Measurements from ENCODE around the gene PRIM1.
"Not testable (repeated sequence)": the region's sequence is repeated elsewhere in the genome, so short reads cannot be mapped to it uniquely, and the experiment has no call there.

The PRIM1 gene

DNA sequence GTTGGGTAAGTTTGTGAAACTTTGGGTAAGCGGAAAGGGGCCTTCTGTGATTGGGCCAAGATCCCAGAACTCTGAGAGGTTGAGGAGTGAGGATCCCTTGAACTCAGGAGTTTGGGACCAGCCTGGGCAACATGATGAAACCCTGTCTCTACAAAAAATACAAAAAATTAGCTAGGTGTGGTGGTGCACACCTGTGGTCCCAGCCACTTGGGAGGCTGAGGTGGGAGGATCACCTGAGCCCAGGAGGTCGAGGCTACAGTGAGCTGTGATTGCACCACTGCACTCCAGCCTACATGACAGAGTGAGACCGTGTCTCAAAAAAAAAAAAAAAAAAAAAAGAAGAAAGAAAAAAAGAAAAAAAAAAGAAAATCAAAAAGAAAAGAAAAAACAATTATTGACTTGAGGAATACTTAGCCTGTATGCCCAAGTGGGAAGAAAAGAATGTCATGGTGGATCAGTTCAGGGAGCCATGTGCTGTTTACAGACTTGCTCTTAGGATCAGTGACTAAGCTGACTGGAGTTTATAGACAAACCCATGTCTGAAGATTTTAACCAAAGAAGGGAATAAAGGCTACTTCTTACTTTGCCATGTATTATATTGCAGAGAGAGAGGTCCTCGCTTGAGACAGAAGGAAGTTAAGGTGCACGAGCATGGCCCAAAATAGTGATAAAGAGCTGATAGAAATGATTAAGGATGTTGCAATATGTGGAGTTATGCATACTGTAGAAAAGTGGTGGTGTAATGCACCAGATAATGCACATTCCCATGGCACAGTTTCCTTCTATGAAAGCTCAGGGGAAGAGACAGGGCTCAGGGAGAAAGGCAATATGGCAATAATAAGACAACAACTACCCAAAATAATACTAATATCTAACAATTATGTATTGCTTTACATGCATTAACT, 11.9 kb upstream of the PRIM1 start:
- H3K4me3 ChIP-seq (ENCODE audit: low read length in 2 of 2): peak overlapping the region in 1 of 2 donors; percentile 38
- no peaks in the 10 kb centered on the region for H3K4me1 ChIP-seq (ENCODE audit: control insufficient read depth in 2 of 2, insufficient read depth in 2 of 2, low read length in 2 of 2)
- H3K27me3 ChIP-seq (ENCODE audit: control insufficient read depth in 2 of 2, insufficient read depth in 2 of 2, low read length in 2 of 2): peaks cover 0 to 2% of the 10 kb centered on the region in 2 donors
- no peaks in the 10 kb centered on the region for H3K36me3 ChIP-seq (ENCODE audit: control insufficient read depth in 2 of 2, insufficient read depth in 2 of 2, low read length in 2 of 2)
- H3K9ac ChIP-seq (ENCODE audit: low read depth in 1 of 2, low read length in 2 of 2): no peak overlapping the region
- no peaks in the 10 kb centered on the region for H3K9me3 ChIP-seq (ENCODE audit: control insufficient read depth in 2 of 2, low read length in 2 of 2)
- H3K27ac ChIP-seq (ENCODE audit: low read depth in 2 of 2, low read length in 2 of 2): peak overlapping the region; percentile 2 to 23

DNA sequence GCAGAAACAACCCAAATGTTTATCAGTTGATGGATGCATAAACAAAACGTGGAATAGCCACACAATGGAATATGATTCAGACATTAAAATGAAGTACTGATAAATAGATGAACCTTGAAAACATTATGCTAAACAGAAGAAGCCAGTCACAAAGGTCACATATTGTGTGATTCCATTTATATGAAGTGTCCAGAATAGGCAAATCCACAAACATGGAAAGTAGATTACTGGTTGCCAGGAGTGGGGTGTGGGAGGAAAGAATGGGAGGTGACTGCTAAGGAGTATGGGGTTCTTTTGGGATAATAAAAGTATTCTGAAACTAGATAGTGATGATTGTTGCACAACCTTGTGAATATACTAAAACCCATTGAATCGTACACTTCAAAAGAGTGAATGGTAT, 9.7 kb upstream of the PRIM1 start:
- Histone ChIP-seq H3K27ac (ENCODE audit: low read depth in 2 of 2, low read length in 2 of 2) (no peak overlapping the region), H3K27me3 (ENCODE audit: control insufficient read depth in 2 of 2, insufficient read depth in 2 of 2, low read length in 2 of 2) (peaks cover 0 to 2% of the 10 kb centered on the region in 2 donors), H3K9ac (ENCODE audit: low read depth in 1 of 2, low read length in 2 of 2) (no peak overlapping the region), H3K36me3 (ENCODE audit: control insufficient read depth in 2 of 2, insufficient read depth in 2 of 2, low read length in 2 of 2) (no peaks in the 10 kb centered on the region), H3K4me1 (ENCODE audit: control insufficient read depth in 2 of 2, insufficient read depth in 2 of 2, low read length in 2 of 2) (no peaks in the 10 kb centered on the region), H3K9me3 (ENCODE audit: control insufficient read depth in 2 of 2, low read length in 2 of 2) (peaks cover 0 to 4% of the 10 kb centered on the region in 2 donors), H3K4me3 (ENCODE audit: low read length in 2 of 2) (no peak overlapping the region)

DNA sequence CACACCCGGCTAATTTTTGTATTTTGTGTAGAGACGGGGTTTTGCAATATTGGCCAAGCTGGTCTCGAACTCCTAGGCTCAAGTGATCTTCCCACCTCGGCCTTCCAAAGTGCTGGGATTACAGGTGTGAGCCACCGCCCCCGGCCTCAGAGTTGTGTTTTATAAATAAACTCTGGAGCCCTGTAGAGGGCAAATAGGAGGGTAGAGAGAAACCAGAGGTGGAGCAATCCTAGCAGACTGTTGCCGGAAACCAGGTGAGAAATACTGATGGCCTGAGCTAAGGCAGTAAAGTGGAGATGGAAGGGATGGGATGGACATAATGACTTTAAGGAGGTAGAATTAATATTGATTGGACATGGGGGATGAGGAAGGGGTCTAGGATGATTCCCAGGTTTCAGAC, 8.3 kb upstream of the PRIM1 start:
- Histone ChIP-seq H3K4me3 (ENCODE audit: low read length in 2 of 2) (no peak overlapping the region), H3K27ac (ENCODE audit: low read depth in 2 of 2, low read length in 2 of 2) (no peak overlapping the region), H3K27me3 (ENCODE audit: control insufficient read depth in 2 of 2, insufficient read depth in 2 of 2, low read length in 2 of 2) (no peaks in the 10 kb centered on the region), H3K9ac (ENCODE audit: low read depth in 1 of 2, low read length in 2 of 2) (no peak overlapping the region), H3K9me3 (ENCODE audit: control insufficient read depth in 2 of 2, low read length in 2 of 2) (peaks cover 0 to 4% of the 10 kb centered on the region in 2 donors), H3K4me1 (ENCODE audit: control insufficient read depth in 2 of 2, insufficient read depth in 2 of 2, low read length in 2 of 2) (no peaks in the 10 kb centered on the region), H3K36me3 (ENCODE audit: control insufficient read depth in 2 of 2, insufficient read depth in 2 of 2, low read length in 2 of 2) (no peaks in the 10 kb centered on the region)

DNA sequence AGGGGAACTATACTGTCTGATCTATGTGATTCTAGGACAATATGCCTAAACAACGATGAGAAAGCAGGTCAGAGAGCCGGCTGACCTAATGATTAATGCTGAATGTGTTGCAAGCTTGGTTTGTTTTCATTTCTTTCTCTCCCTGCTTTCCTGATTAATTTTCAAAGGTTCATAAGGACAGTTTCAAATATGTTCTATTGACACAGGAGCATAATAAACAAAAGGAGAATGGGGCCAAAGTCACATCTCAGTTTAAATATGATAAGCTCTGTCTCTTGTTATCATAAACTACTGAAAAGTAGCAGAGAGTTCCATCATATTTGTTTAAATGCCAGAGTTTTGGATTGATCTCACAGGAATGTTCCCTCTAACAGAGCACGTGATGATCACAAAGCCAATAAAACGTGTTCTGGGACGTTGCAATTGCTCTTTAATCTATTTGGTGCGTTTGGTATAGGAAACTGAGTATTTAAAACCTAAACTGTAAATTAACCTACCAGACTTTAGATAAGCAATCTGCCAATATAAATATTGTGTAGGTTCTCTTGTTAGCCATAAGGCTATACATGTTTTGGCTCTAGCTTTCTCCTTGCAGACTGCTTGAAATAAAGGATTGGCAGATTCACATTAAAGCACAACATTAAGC, 7.3 kb upstream of the PRIM1 start:
- no peaks in the 10 kb centered on the region for H3K36me3 ChIP-seq (ENCODE audit: control insufficient read depth in 2 of 2, insufficient read depth in 2 of 2, low read length in 2 of 2)
- H3K9ac ChIP-seq (ENCODE audit: low read depth in 1 of 2, low read length in 2 of 2): no peak overlapping the region
- no peaks in the 10 kb centered on the region for H3K27me3 ChIP-seq (ENCODE audit: control insufficient read depth in 2 of 2, insufficient read depth in 2 of 2, low read length in 2 of 2)
- H3K27ac ChIP-seq (ENCODE audit: low read depth in 2 of 2, low read length in 2 of 2): no peak overlapping the region
- H3K4me1 ChIP-seq (ENCODE audit: control insufficient read depth in 2 of 2, insufficient read depth in 2 of 2, low read length in 2 of 2): no peaks in the 10 kb centered on the region
- peaks cover 0 to 4% of the 10 kb centered on the region in 2 donors for H3K9me3 ChIP-seq (ENCODE audit: control insufficient read depth in 2 of 2, low read length in 2 of 2)
- H3K4me3 ChIP-seq (ENCODE audit: low read length in 2 of 2): no peak overlapping the region

DNA sequence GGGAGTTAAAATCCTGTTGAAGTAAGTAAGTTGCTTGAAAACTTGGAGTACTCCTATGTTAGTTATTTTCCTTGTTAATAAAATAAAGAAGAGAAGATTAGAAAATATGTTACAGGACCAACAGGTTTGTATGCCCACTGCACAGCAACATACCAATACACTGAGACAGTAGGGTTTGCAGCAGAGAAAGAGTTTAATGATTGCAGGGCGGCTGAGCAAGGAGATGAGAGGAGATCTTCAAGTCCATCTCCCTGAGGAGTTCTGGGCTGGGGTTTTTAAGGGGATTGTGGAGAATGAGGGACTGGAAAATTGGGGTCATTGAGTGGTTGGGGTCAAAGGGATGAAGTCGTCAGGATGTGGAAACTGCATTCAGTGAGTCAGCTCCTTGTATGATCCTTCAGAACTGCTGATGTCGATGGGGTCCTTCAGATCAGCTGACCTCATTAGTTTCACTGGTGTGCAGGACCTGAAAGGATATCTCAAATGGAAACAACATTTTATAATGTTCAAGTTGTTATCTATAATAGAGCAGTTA, 6.7 kb upstream of the PRIM1 start:
- no peak overlapping the region for H3K27ac ChIP-seq (ENCODE audit: low read depth in 2 of 2, low read length in 2 of 2)
- no peak overlapping the region for H3K9ac ChIP-seq (ENCODE audit: low read depth in 1 of 2, low read length in 2 of 2)
- H3K9me3 ChIP-seq (ENCODE audit: control insufficient read depth in 2 of 2, low read length in 2 of 2): peaks cover 0 to 4% of the 10 kb centered on the region in 2 donors
- H3K4me3 ChIP-seq (ENCODE audit: low read length in 2 of 2): no peak overlapping the region
- no peaks in the 10 kb centered on the region for H3K4me1 ChIP-seq (ENCODE audit: control insufficient read depth in 2 of 2, insufficient read depth in 2 of 2, low read length in 2 of 2)
- no peaks in the 10 kb centered on the region for H3K36me3 ChIP-seq (ENCODE audit: control insufficient read depth in 2 of 2, insufficient read depth in 2 of 2, low read length in 2 of 2)
- H3K27me3 ChIP-seq (ENCODE audit: control insufficient read depth in 2 of 2, insufficient read depth in 2 of 2, low read length in 2 of 2): no peaks in the 10 kb centered on the region

DNA sequence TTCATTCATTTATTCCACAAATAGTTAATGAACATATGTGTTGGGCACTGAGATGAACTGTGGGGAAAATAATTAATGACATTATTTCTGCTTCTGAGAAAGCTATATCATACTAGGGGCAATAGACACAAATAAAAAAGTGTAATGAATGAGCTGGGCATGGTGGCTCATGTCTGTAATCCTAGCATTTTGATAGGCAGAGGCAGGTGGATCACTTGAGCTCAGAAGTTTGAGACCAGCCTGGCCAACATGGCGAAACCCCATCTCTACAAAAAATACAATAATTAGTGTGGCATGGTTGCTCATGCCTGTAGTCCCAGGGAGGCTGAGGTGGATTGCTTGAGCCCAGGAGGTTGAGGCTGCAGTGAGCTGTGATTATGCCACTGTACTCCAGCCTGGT, 5.8 kb upstream of the PRIM1 start:
- H3K9ac ChIP-seq (ENCODE audit: low read depth in 1 of 2, low read length in 2 of 2); H3K27me3 ChIP-seq (ENCODE audit: control insufficient read depth in 2 of 2, insufficient read depth in 2 of 2, low read length in 2 of 2); H3K4me1 ChIP-seq (ENCODE audit: control insufficient read depth in 2 of 2, insufficient read depth in 2 of 2, low read length in 2 of 2); H3K9me3 ChIP-seq (ENCODE audit: control insufficient read depth in 2 of 2, low read length in 2 of 2); H3K36me3 ChIP-seq (ENCODE audit: control insufficient read depth in 2 of 2, insufficient read depth in 2 of 2, low read length in 2 of 2); H3K4me3 ChIP-seq (ENCODE audit: low read length in 2 of 2); H3K27ac ChIP-seq (ENCODE audit: low read depth in 2 of 2, low read length in 2 of 2): not testable (repeated sequence)

DNA sequence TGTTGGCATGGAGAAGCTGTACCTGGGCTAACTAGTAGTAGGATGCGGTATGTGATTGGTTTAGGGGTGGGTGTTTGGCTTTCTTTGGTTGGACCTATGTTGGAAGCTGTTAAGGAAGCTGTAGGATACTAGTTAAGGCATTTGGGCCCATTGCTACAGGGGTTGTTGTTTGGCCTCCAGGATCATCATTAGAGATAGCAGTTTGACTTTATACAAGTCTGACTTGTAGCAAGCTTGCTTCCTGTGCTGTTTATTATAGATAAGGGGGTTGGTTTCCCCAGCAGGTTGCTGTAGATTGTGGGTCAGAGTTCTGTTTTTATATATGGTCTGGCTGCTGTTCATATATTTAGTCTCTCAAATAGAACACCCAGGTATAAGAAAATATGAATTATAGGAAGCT, 1.4 kb upstream of the PRIM1 start:
- Histone ChIP-seq H3K9me3 (ENCODE audit: control insufficient read depth in 2 of 2, low read length in 2 of 2) (peaks cover 0 to under 1% of the 10 kb centered on the region in 2 donors), H3K36me3 (ENCODE audit: control insufficient read depth in 2 of 2, insufficient read depth in 2 of 2, low read length in 2 of 2) (no peaks in the 10 kb centered on the region), H3K4me3 (ENCODE audit: low read length in 2 of 2) (no peak overlapping the region), H3K9ac (ENCODE audit: low read depth in 1 of 2, low read length in 2 of 2) (no peak overlapping the region), H3K4me1 (ENCODE audit: control insufficient read depth in 2 of 2, insufficient read depth in 2 of 2, low read length in 2 of 2) (peaks cover 0 to 6% of the 10 kb centered on the region in 2 donors), H3K27ac (ENCODE audit: low read depth in 2 of 2, low read length in 2 of 2) (no peak overlapping the region), H3K27me3 (ENCODE audit: control insufficient read depth in 2 of 2, insufficient read depth in 2 of 2, low read length in 2 of 2) (no peaks in the 10 kb centered on the region)

DNA sequence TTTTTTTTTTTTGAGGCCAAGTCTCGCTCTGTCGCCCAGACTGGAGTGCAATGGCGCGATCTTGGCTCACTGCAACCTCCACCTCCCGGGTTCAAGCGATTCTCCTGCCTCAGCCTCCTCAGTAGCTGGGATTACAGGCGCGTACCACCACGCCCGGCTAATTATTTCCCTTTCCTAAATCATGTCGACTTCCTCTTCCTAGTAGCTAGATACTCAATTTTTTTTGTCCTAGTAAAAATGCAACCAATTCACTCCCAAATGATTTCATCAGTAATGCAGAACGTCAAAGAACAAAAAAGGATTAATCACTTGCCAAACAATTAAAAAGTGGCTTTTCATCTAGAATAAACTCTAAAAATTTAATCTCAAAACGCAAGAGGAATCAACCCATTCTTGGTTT, 1.5 kb downstream of the PRIM1 start:
- not testable (repeated sequence) for H3K4me1 ChIP-seq (ENCODE audit: control insufficient read depth in 2 of 2, insufficient read depth in 2 of 2, low read length in 2 of 2); H3K27ac ChIP-seq (ENCODE audit: low read depth in 2 of 2, low read length in 2 of 2); H3K27me3 ChIP-seq (ENCODE audit: control insufficient read depth in 2 of 2, insufficient read depth in 2 of 2, low read length in 2 of 2); H3K9ac ChIP-seq (ENCODE audit: low read depth in 1 of 2, low read length in 2 of 2); H3K36me3 ChIP-seq (ENCODE audit: control insufficient read depth in 2 of 2, insufficient read depth in 2 of 2, low read length in 2 of 2); H3K4me3 ChIP-seq (ENCODE audit: low read length in 2 of 2); H3K9me3 ChIP-seq (ENCODE audit: control insufficient read depth in 2 of 2, low read length in 2 of 2)

DNA sequence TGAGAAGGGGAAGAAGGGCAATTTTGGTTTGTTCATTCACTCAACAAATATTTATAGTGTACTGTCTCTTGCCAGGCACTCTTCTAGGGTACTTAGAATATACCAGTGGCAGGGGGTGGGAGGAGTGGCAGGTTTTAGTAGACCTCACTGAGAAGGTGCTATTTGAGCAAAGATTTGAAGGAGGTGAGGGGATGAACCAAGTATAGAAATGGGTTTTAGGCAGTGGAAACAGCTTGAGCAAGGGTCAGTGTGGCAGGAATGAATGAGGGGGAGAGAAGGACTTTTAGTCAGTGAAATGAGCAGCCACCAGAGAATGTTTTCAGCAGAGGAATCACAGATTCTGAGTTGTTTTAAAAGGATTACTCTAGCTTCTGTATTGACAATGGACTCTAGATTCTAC, 2.3 kb downstream of the PRIM1 start:
- H3K27ac ChIP-seq (ENCODE audit: low read depth in 2 of 2, low read length in 2 of 2): no peak overlapping the region

DNA sequence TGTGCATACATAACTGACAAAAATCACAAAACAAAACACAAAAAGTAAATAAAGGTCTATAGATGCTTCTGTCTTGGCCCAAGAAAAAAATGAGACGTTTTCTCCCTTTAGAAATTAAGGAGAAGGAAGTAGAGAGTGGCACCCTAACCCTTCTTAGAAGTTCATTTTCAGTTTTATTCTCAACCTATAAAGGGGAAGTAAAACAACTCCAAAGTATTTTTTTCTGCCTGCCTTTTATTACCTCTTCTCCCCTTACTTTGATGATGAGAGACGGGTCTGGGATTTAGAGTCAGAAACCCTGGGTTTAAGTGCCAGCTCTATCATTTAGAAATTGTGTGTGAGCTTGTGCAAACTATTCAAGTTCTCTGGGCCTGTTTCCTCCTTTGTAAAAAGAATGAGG, 2.8 kb downstream of the PRIM1 start:
- no peak overlapping the region for H3K4me3 ChIP-seq (ENCODE audit: low read length in 2 of 2)
- peaks cover 0 to 6% of the 10 kb centered on the region in 2 donors for H3K4me1 ChIP-seq (ENCODE audit: control insufficient read depth in 2 of 2, insufficient read depth in 2 of 2, low read length in 2 of 2)
- H3K9ac ChIP-seq (ENCODE audit: low read depth in 1 of 2, low read length in 2 of 2): no peak overlapping the region
- H3K27me3 ChIP-seq (ENCODE audit: control insufficient read depth in 2 of 2, insufficient read depth in 2 of 2, low read length in 2 of 2): no peaks in the 10 kb centered on the region
- no peak overlapping the region for H3K27ac ChIP-seq (ENCODE audit: low read depth in 2 of 2, low read length in 2 of 2)
- H3K36me3 ChIP-seq (ENCODE audit: control insufficient read depth in 2 of 2, insufficient read depth in 2 of 2, low read length in 2 of 2): peaks cover 5 to 6% of the 10 kb centered on the region in 2 donors
- no peaks in the 10 kb centered on the region for H3K9me3 ChIP-seq (ENCODE audit: control insufficient read depth in 2 of 2, low read length in 2 of 2)

More for the DNA sequence above, 2.3 kb downstream of the PRIM1 start:
- Histone ChIP-seq H3K9me3 (ENCODE audit: control insufficient read depth in 2 of 2, low read length in 2 of 2) (no peaks in the 10 kb centered on the region), H3K9ac (ENCODE audit: low read depth in 1 of 2, low read length in 2 of 2) (no peak overlapping the region), H3K27me3 (ENCODE audit: control insufficient read depth in 2 of 2, insufficient read depth in 2 of 2, low read length in 2 of 2) (no peaks in the 10 kb centered on the region), H3K36me3 (ENCODE audit: control insufficient read depth in 2 of 2, insufficient read depth in 2 of 2, low read length in 2 of 2) (peaks cover 3 to 5% of the 10 kb centered on the region in 2 donors), H3K4me3 (ENCODE audit: low read length in 2 of 2) (no peak overlapping the region), H3K4me1 (ENCODE audit: control insufficient read depth in 2 of 2, insufficient read depth in 2 of 2, low read length in 2 of 2) (peaks cover 0 to 6% of the 10 kb centered on the region in 2 donors)

Measured in mucosa of rectum (tissue), 2 donors.